Endothelial cell of umbilical vein (primary cell): Measurements from ENCODE around the gene ZBTB44. TPM values are rescaled to one million over a fixed set of nuclear protein-coding genes. Genes with fewer than 3 reads are reported as not detected.

Source experiments
- BruUV-seq: library from RNA; stranded (reverse); fragments of 400-500 nt; replicated peaks from 2 replicates; lab custom pipeline; 2021; lab: Mats Ljungman, UMichigan
- CTCF ChIA-PET: fragments of 300-600, 350-600 bp; sonication (Branson Sonifier 250); formaldehyde crosslinking; loops from one replicate; lab custom pipeline; 2021; ENCODE audit warnings: antibody characterized with exemption, inconsistent platforms; lab: Charles Lee
- POLR2A ChIA-PET: fragments of 300-600, 350-600 bp; sonication (Branson Sonifier 250); formaldehyde crosslinking; loops from one replicate; lab custom pipeline; 2021; ENCODE audit warnings: antibody characterized with exemption, inconsistent platforms; lab: Charles Lee
- DNase-seq: peaks from one replicate; pipeline ENCODE4 v3.0.0-alpha.2; 2011; ENCODE audit warnings: low read depth, low spot score
- FAIRE-seq: peaks from 2 replicates; lab custom pipeline; 2011; peaks lifted over from hg19 to GRCh38; lab: Jason Lieb, UNC
- H2AFZ ChIP-seq: 2 replicates; pipeline ENCODE4 v1.6.0; 2012; ENCODE audit warnings: low read depth, low read length, control low read depth, inconsistent platforms
- H3K27ac ChIP-seq: 2 replicates; pipeline ENCODE4 v1.5.1; 2011; ENCODE audit warnings: low read depth, mild to moderate bottlenecking, control low read depth, low read length, moderate library complexity; ENCODE audit not compliant: insufficient read depth
- H3K27me3 ChIP-seq, 2 experiments: 2 replicates each; pipeline versions ENCODE4 v1.6.0 to v1.6.1; 2011; ENCODE audit warnings: low read length in 2 of 2, mixed read lengths in 1 of 2; ENCODE audit not compliant: control insufficient read depth in 2 of 2, insufficient read depth in 2 of 2
- H3K36me3 ChIP-seq, 2 experiments: 2 replicates in 1 of 2; 3 replicates in 1 of 2; pipeline ENCODE4 v1.5.1; 2011; ENCODE audit warnings: low read length in 2 of 2, mild to moderate bottlenecking in 1 of 2, moderate library complexity in 1 of 2; ENCODE audit not compliant: control insufficient read depth in 2 of 2, insufficient read depth in 2 of 2; ENCODE audit errors: extremely low read depth in 1 of 2
- H3K4me1 ChIP-seq: 3 replicates; pipeline ENCODE4 v1.5.1; 2011; ENCODE audit warnings: mild to moderate bottlenecking, low read length; ENCODE audit not compliant: control insufficient read depth, insufficient read depth; ENCODE audit errors: extremely low read depth
- H3K4me2 ChIP-seq: 2 replicates; pipeline ENCODE4 v1.6.1; 2011; ENCODE audit warnings: low read length, control low read depth, mixed read lengths; ENCODE audit not compliant: insufficient read depth
- H3K4me3 ChIP-seq, 3 experiments: fragments of 200-600 bp in 1 of 3; sonication (generic), shearing (Covaris generic) in 1 of 3; replicated peaks in 1 of 3; 2 replicates each; pipeline ENCODE4 v1.5.1; 2011 to 2016; ENCODE audit warnings: control low read depth in 3 of 3, low read length in 3 of 3, mild to moderate bottlenecking in 2 of 3, inconsistent platforms in 1 of 3, low read depth in 1 of 3, moderate library complexity in 1 of 3; ENCODE audit not compliant: insufficient read depth in 1 of 3
- H3K79me2 ChIP-seq: 2 replicates; pipeline ENCODE4 v1.6.0; 2012; ENCODE audit warnings: low read length, inconsistent platforms; ENCODE audit not compliant: control insufficient read depth, insufficient read depth
- H3K9ac ChIP-seq: replicated peaks from 2 replicates; pipeline ENCODE3; 2011; ENCODE audit warnings: low read length, control low read depth; ENCODE audit not compliant: insufficient read depth; ENCODE audit errors: extremely low read depth
- H3K9me1 ChIP-seq: replicated peaks from 3 replicates; pipeline ENCODE4 v1.6.0; 2011; ENCODE audit warnings: mild to moderate bottlenecking, low read length; ENCODE audit not compliant: control insufficient read depth, insufficient read depth; ENCODE audit errors: extremely low read depth
- H3K9me3 ChIP-seq: replicated peaks from 2 replicates; pipeline ENCODE4 v1.5.1; 2012; ENCODE audit warnings: low read length, inconsistent platforms; ENCODE audit not compliant: control insufficient read depth, insufficient read depth
- H4K20me1 ChIP-seq: replicated peaks from 2 replicates; pipeline ENCODE3; 2011; ENCODE audit warnings: mild to moderate bottlenecking, low read length; ENCODE audit not compliant: control insufficient read depth, insufficient read depth; ENCODE audit errors: extremely low read depth
- EZH2 ChIP-seq: IDR thresholded peaks from 2 replicates; pipeline ENCODE4 v1.6.1; 2012; ENCODE audit warnings: borderline replicate concordance, low read depth, mild to moderate bottlenecking, moderate library complexity, low read length, inconsistent platforms; ENCODE audit not compliant: severe bottlenecking
- GATA2 ChIP-seq: IDR thresholded peaks from 2 replicates; pipeline ENCODE4 v1.7.0; 2011; ENCODE audit warnings: low read depth, mild to moderate bottlenecking, moderate library complexity, mixed read lengths, low read length; ENCODE audit not compliant: insufficient read length, insufficient read depth
- POLR2AphosphoS5 ChIP-seq: IDR thresholded peaks from 2 replicates; pipeline ENCODE4 v1.6.1; 2012; ENCODE audit warnings: low read depth, mild to moderate bottlenecking, control low read depth, low read length, moderate library complexity; ENCODE audit not compliant: insufficient read depth
- dilution Hi-C: fragments of 300-500 bp; cut with MboI; formaldehyde crosslinking; loops from one replicate; pipeline ENCODE4 v1.15.0; 2019; ENCODE audit warnings: low sequenced_read_pairs; ENCODE audit not compliant: extremely low pct_ligation_motif_present
- intact Hi-C: fragments of 100-400 bp; cut with micrococcal nuclease; formaldehyde crosslinking; loops from one replicate; pipeline ENCODE4 v1.10.0; 2022
- polyA plus RNA-seq, 4 experiments: library from polyadenylated mRNA; depleted of rRNA in 3 of 4; stranded (reverse) in 3 of 4; unstranded in 1 of 4; fragments of >200 nt; gene quantifications; 2 replicates each; pipeline versions ENCODE4 v1.2.1 to v1.2.3, GENCODE V29; 2011 to 2012; ENCODE audit warnings: missing spikeins in 1 of 4
- total RNA-seq: library from RNA; stranded (reverse); gene quantifications from 2 replicates; pipeline ENCODE4 v1.2.3, GENCODE V29; 2021
- TF ChIP-seq, protein P1 (sequence below), 2 donors: IDR thresholded peaks; 1 replicate in 1 of 2; 2 replicates in 1 of 2; pipeline ENCODE4 v1.5.1; 2011; ENCODE audit warnings: low read length in 2 of 2, mild to moderate bottlenecking in 2 of 2, moderate library complexity in 2 of 2, control low read depth in 1 of 2, inconsistent platforms in 1 of 2, low read depth in 1 of 2; ENCODE audit not compliant: insufficient read depth in 1 of 2; ENCODE audit errors: extremely low read depth in 1 of 2
- TF ChIP-seq, protein P2 (sequence below): IDR thresholded peaks from 2 replicates; pipeline ENCODE4 v1.6.1; 2011; ENCODE audit not compliant: insufficient read depth, insufficient read length

ZBTB44 gene
- total and polyA plus RNA-seq, 2 donors (not counting 3 experiments of a cell fraction or from before 2014, with no cell fraction given) = 8.7 to 24.4 TPM

DNA sequence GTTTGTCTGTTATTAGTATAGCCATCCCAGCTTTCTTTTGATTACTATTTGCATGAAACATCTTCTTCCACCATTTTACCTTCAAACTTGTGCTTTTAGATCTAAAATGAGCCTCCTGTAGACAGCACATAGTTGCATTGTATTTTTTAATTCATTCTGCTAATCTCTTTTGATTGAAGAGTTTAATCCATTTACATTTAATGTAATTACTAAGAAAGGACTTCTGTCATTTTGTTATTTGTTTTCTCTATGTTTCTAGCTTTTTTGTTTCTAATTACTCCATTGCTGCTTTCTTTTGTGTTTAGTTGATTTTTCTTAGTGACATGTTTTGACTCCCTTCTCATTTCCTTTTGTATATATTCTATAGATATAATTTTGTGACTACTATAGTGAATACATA lies 43.7 kb upstream of the ZBTB44 start:
- Histone ChIP-seq H3K79me2 (no peaks in the 10 kb centered on the region), H3K27me3 (no peaks in the 10 kb centered on the region), H3K4me1 (no peaks in the 10 kb centered on the region), H3K4me3 (no peak overlapping the region), H3K9ac (no peak overlapping the region), H2AFZ (no peak overlapping the region), H4K20me1 (no peaks in the 10 kb centered on the region), H3K9me1 (no peaks in the 10 kb centered on the region), H3K27ac (no peak overlapping the region), H3K36me3 (no peaks in the 10 kb centered on the region), H3K9me3 (no peaks in the 10 kb centered on the region), H3K4me2 (no peak overlapping the region)
- BruUV-seq = no TSS peak
- TF ChIP-seq, protein P1, sequence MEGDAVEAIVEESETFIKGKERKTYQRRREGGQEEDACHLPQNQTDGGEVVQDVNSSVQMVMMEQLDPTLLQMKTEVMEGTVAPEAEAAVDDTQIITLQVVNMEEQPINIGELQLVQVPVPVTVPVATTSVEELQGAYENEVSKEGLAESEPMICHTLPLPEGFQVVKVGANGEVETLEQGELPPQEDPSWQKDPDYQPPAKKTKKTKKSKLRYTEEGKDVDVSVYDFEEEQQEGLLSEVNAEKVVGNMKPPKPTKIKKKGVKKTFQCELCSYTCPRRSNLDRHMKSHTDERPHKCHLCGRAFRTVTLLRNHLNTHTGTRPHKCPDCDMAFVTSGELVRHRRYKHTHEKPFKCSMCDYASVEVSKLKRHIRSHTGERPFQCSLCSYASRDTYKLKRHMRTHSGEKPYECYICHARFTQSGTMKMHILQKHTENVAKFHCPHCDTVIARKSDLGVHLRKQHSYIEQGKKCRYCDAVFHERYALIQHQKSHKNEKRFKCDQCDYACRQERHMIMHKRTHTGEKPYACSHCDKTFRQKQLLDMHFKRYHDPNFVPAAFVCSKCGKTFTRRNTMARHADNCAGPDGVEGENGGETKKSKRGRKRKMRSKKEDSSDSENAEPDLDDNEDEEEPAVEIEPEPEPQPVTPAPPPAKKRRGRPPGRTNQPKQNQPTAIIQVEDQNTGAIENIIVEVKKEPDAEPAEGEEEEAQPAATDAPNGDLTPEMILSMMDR (IDR thresholded peaks at IDR 0.05; ENCODE audit: extremely low read depth in 1 of 2, insufficient read depth in 1 of 2, low read depth in 1 of 2, low read length in 2 of 2) = no peak
- ChIA-PET POLR2A (no interaction called here), CTCF (interaction anchor here (1.3 kb wide), 1 partner anchor 12 kb away, joined by 3 read pairs; no protein-coding TSS in a partner anchor)
- dilution Hi-C loops (no loop called here), intact Hi-C loops (no loop called here)
- FAIRE-seq (no peak), DNase-seq (no peak)

DNA sequence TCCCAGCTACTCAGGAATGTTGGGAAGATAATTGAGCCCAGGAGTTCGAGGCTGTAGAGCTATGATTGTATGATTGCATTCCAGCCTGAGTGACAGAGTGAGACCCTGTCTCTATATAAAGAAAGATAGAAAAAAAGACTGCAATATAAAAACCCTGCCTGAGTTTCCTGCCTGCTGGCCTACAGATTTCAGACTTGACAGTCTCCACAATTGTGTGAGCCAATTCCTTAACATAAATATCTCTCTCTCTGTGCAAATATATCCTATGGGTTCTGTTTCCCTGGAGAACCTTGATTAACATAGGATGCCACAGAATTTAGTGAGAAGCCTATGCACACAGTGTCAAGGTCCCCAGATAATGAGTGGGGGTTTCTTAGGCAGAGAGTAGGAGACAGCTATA lies 32.5 kb upstream of the ZBTB44 start:
- BruUV-seq = no TSS peak
- no peaks in the 10 kb centered on the region for H3K9me3 ChIP-seq
- H3K27me3 ChIP-seq = peaks cover 0 to 2% of the 10 kb centered on the region in 2 experiments
- DNase-seq = no peak
- no peak overlapping the region for H3K4me2 ChIP-seq
- H3K4me3 ChIP-seq = no peak overlapping the region
- no peaks in the 10 kb centered on the region for H3K36me3 ChIP-seq
- H3K9me1 ChIP-seq = no peaks in the 10 kb centered on the region
- ChIA-PET CTCF (no interaction called here), POLR2A (no interaction called here)
- dilution Hi-C loops (no loop called here), intact Hi-C loops (no loop called here)
- no peak overlapping the region for H2AFZ ChIP-seq
- no peaks in the 10 kb centered on the region for H4K20me1 ChIP-seq
- no peak for FAIRE-seq
- TF ChIP-seq, protein P2, sequence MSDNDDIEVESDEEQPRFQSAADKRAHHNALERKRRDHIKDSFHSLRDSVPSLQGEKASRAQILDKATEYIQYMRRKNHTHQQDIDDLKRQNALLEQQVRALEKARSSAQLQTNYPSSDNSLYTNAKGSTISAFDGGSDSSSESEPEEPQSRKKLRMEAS = no peak
- TF ChIP-seq POLR2AphosphoS5 (no peak), GATA2 (no peak), EZH2 (no peak)
- TF ChIP-seq, protein P1 (IDR thresholded peaks at IDR 0.05; ENCODE audit: extremely low read depth in 1 of 2, insufficient read depth in 1 of 2, low read depth in 1 of 2, low read length in 2 of 2) = no peak
- H3K4me1 ChIP-seq = no peaks in the 10 kb centered on the region
- H3K27ac ChIP-seq = no peak overlapping the region
- no peak overlapping the region for H3K9ac ChIP-seq
- no peaks in the 10 kb centered on the region for H3K79me2 ChIP-seq
